GM19328 (cell line): Measurements from ENCODE around the gene MPPED2.

ENCODE experiments used
- ATAC-seq: cut with Tn5 transposase; IDR thresholded peaks from one replicate; pipeline ENCODE4 v1.9.1; 2021; ENCODE audit warnings: mild to moderate bottlenecking, moderate library complexity; ENCODE audit not compliant: unreplicated experiment

Gene MPPED2

GRCh38 chr11:30488304-30488998 lies 97.7 kb downstream of the MPPED2 start:
- ATAC-seq: no peak

- ATAC-seq: no peak
Observed at GRCh38 chr11:30487200-30487898, 98.8 kb downstream of the MPPED2 start.

- no peak for ATAC-seq
Observed at GRCh38 chr11:30485756-30486155, 100.4 kb downstream of the MPPED2 start.

GRCh38 chr11:30485222-30485621 lies 100.9 kb downstream of the MPPED2 start:
- no peak for ATAC-seq

GRCh38 chr11:30483056-30483455 lies 103.1 kb downstream of the MPPED2 start:
- no peak for ATAC-seq

GRCh38 chr11:30481796-30482195 lies 104.4 kb downstream of the MPPED2 start:
- no peak for ATAC-seq

GRCh38 chr11:30481330-30481729 lies 104.8 kb downstream of the MPPED2 start:
- no peak for ATAC-seq

GRCh38 chr11:30479899-30480298 lies 106.3 kb downstream of the MPPED2 start:
- ATAC-seq: no peak

- ATAC-seq: no peak
Observed at GRCh38 chr11:30478923-30479322, 107.2 kb downstream of the MPPED2 start.

- no peak for ATAC-seq
Observed at GRCh38 chr11:30477061-30477460, 109.1 kb downstream of the MPPED2 start.

- ATAC-seq: no peak
Observed at GRCh38 chr11:30474151-30474954, 111.8 kb downstream of the MPPED2 start.

GRCh38 chr11:30471244-30471643 lies 114.9 kb downstream of the MPPED2 start:
- no peak for ATAC-seq

GRCh38 chr11:30468881-30469280 lies 117.3 kb downstream of the MPPED2 start:
- ATAC-seq: no peak

- ATAC-seq: no peak
Observed at GRCh38 chr11:30467176-30467575, 119.0 kb downstream of the MPPED2 start.

GRCh38 chr11:30465623-30466022 lies 120.5 kb downstream of the MPPED2 start:
- no peak for ATAC-seq

GRCh38 chr11:30465192-30465591 lies 121.0 kb downstream of the MPPED2 start:
- ATAC-seq: no peak

GRCh38 chr11:30463266-30463665 lies 122.9 kb downstream of the MPPED2 start:
- no peak for ATAC-seq

GRCh38 chr11:30462421-30462820 lies 123.7 kb downstream of the MPPED2 start:
- ATAC-seq: no peak

GRCh38 chr11:30459821-30460220 lies 126.3 kb downstream of the MPPED2 start:
- no peak for ATAC-seq

- no peak for ATAC-seq
Observed at GRCh38 chr11:30459306-30459705, 126.8 kb downstream of the MPPED2 start.

- ATAC-seq: no peak
Observed at GRCh38 chr11:30458541-30458940, 127.6 kb downstream of the MPPED2 start.

- ATAC-seq: no peak
Observed at GRCh38 chr11:30457087-30457486, 129.1 kb downstream of the MPPED2 start.
